Measurements from ENCODE around the gene NCOA7. TPM values are rescaled to one million over a fixed set of nuclear protein-coding genes. Genes with fewer than 3 reads are reported as not detected.

Gene NCOA7
- total RNA-seq, 1 experiment from 2014 or later, result 37.3 TPM

- Histone ChIP-seq H3K9me3 (ENCODE audit: control insufficient read depth, insufficient read depth, low read depth, low read length) (no peaks in the 10 kb centered on the region), H3K4me3 (ENCODE audit: low read depth in 2 of 2, low read length in 2 of 2) (no peak overlapping the region), H3K27ac (ENCODE audit: low read length) (no peak overlapping the region), H3K27me3 (ENCODE audit: control insufficient read depth, insufficient read depth, low read length) (peaks cover 20% of the 10 kb centered on the region; the same call in 1 of the 2 replicates), H3K36me3 (ENCODE audit: control insufficient read depth, insufficient read depth, low read length) (no peaks in the 10 kb centered on the region), H3K4me1 (ENCODE audit: control insufficient read depth, insufficient read depth, low read length) (no peaks in the 10 kb centered on the region)
- intact Hi-C loops (cut with micrococcal nuclease; ENCODE audit: unreplicated experiment) (loop anchor here (5.0 kb wide), 2 partner anchors 614 to 894 kb away; partner anchors contain the start of gene TPD52L1), in situ Hi-C loops (cut with HindIII; ENCODE audit: low pct_unique_long_range_greater_than_20kb, low sequenced_read_pairs) (no loop called here)
- no peak for ATAC-seq
- BruUV-seq (replicated peaks), result no TSS peak
- ChIA-PET CTCF (interaction anchor here (0.6 kb wide), 1 partner anchor 168 kb away, joined by 9 read pairs; no protein-coding TSS in a partner anchor), POLR2A (no interaction called here)
- TF ChIP-seq CTCF (IDR thresholded peaks at IDR 0.05) (no peak), POLR2AphosphoS5 (IDR thresholded peaks at IDR 0.05; ENCODE audit: low read depth, low read length) (no peak)
- DNase-seq (ENCODE audit: low read depth, low spot score), result no peak
Observed at GRCh38 chr6:125765944-125766343, 24.8 kb upstream of the NCOA7 start.

- Histone ChIP-seq H3K4me1 (ENCODE audit: control insufficient read depth, insufficient read depth, low read length) (no peaks in the 10 kb centered on the region), H3K27me3 (ENCODE audit: control insufficient read depth, insufficient read depth, low read length) (peaks cover 17% of the 10 kb centered on the region; the same call in 1 of the 2 replicates), H3K36me3 (ENCODE audit: control insufficient read depth, insufficient read depth, low read length) (no peaks in the 10 kb centered on the region), H3K9me3 (ENCODE audit: control insufficient read depth, insufficient read depth, low read depth, low read length) (no peaks in the 10 kb centered on the region), H3K4me3 (ENCODE audit: low read depth in 2 of 2, low read length in 2 of 2) (no peak overlapping the region), H3K27ac (ENCODE audit: low read length) (no peak overlapping the region)
- in situ Hi-C loops (cut with HindIII; ENCODE audit: low pct_unique_long_range_greater_than_20kb, low sequenced_read_pairs), result no loop called here
- CTCF ChIA-PET, result interaction anchor here (0.7 kb wide), 1 partner anchor 140 kb away, joined by 5 read pairs; no protein-coding TSS in a partner anchor
- ATAC-seq (no peak), DNase-seq (ENCODE audit: low read depth, low spot score) (no peak)
- BruUV-seq (replicated peaks), result no TSS peak
- intact Hi-C loops (cut with micrococcal nuclease; ENCODE audit: unreplicated experiment), result loop anchor here (5.0 kb wide), 2 partner anchors 614 to 894 kb away; partner anchors contain the start of gene TPD52L1
- POLR2A ChIA-PET, result no interaction called here
- TF ChIP-seq POLR2AphosphoS5 (IDR thresholded peaks at IDR 0.05; ENCODE audit: low read depth, low read length), result no peak
Observed at GRCh38 chr6:125766641-125767040, 24.1 kb upstream of the NCOA7 start.

- intact Hi-C loops (cut with micrococcal nuclease; ENCODE audit: unreplicated experiment) (loop anchor here (1.0 to 5.0 kb wide), 3 partner anchors 455 to 897 kb away; partner anchors contain the start of gene TPD52L1), in situ Hi-C loops (cut with HindIII; ENCODE audit: low pct_unique_long_range_greater_than_20kb, low sequenced_read_pairs) (no loop called here)
- H3K9me3 ChIP-seq (ENCODE audit: control insufficient read depth, insufficient read depth, low read depth, low read length), result no peaks in the 10 kb centered on the region
- no TSS peak for BruUV-seq (replicated peaks)
- ATAC-seq, result no peak
- CTCF ChIA-PET, result interaction anchor here (1.5 kb wide), 1 partner anchor 457 kb away, joined by 6 read pairs; no protein-coding TSS in a partner anchor
- no peak overlapping the region for H3K27ac ChIP-seq (ENCODE audit: low read length)
- peaks cover 18% of the 10 kb centered on the region; the same call in 1 of the 2 replicates for H3K27me3 ChIP-seq (ENCODE audit: control insufficient read depth, insufficient read depth, low read length)
- TF ChIP-seq SIN3A (IDR thresholded peaks at IDR 0.05; ENCODE audit: borderline replicate concordance, insufficient read depth, low read depth, low read length), result no peak
- no peak for TF ChIP-seq REST (IDR thresholded peaks at IDR 0.05; ENCODE audit: insufficient read depth in 1 of 2, low read depth in 2 of 2, low read length in 1 of 2)
- TF ChIP-seq POLR2AphosphoS5 (IDR thresholded peaks at IDR 0.05; ENCODE audit: low read depth, low read length), result no peak
- TF ChIP-seq CTCF (IDR thresholded peaks at IDR 0.05), result no peak
- TF ChIP-seq TCF7L2 (IDR thresholded peaks at IDR 0.05; ENCODE audit: low read depth, low read length), result no peak
- no peaks in the 10 kb centered on the region for H3K4me1 ChIP-seq (ENCODE audit: control insufficient read depth, insufficient read depth, low read length)
- POLR2A ChIA-PET, result no interaction called here
- no peaks in the 10 kb centered on the region for H3K36me3 ChIP-seq (ENCODE audit: control insufficient read depth, insufficient read depth, low read length)
- DNase-seq (ENCODE audit: low read depth, low spot score), result no peak
- no peak overlapping the region for H3K4me3 ChIP-seq (ENCODE audit: low read depth in 2 of 2, low read length in 2 of 2)
Observed at GRCh38 chr6:125769147-125769783, 21.5 kb upstream of the NCOA7 start.

Measured in Panc1 (cell line).